AG08396 (cell line): ENCODE data around the gene FAXC.

Experiments used
- DNase-seq: peaks from one replicate; pipeline ENCODE4 v3.0.0; 2012; ENCODE audit warnings: low spot score, mixed read lengths

The FAXC gene

GRCh38 chr6:99349171-99350141 is at the start of gene FAXC:
FAXC (minus strand) TSS chr6:99349674; CDS start chr6:99349372, 302 bp downstream.
- peak; percentile 56 for DNase-seq

GRCh38 chr6:99397287-99397686 is 47.8 kb upstream of the FAXC start:
- DNase-seq = no peak

GRCh38 chr6:99393698-99394531 is 44.4 kb upstream of the FAXC start, which contains the start of gene COQ3:
COQ3 (minus strand) TSS chr6:99394195; CDS start chr6:99394179, 16 bp downstream.
- DNase-seq = peak; percentile 93

- DNase-seq = no peak
Observed at GRCh38 chr6:99393366-99393697, 43.9 kb upstream of the FAXC start.

GRCh38 chr6:99390896-99391295 is 41.4 kb upstream of the FAXC start:
- DNase-seq = no peak

- no peak for DNase-seq
Observed at GRCh38 chr6:99384507-99384906, 35.0 kb upstream of the FAXC start.

- DNase-seq = no peak
Observed at GRCh38 chr6:99378636-99379035, 29.2 kb upstream of the FAXC start.

- no peak for DNase-seq
Observed at GRCh38 chr6:99369533-99369932, 20.1 kb upstream of the FAXC start.

GRCh38 chr6:99366852-99367251 is 17.4 kb upstream of the FAXC start:
- DNase-seq = no peak

- DNase-seq = no peak
Observed at GRCh38 chr6:99364026-99364425, 14.6 kb upstream of the FAXC start.

- no peak for DNase-seq
Observed at GRCh38 chr6:99362678-99363268, 13.3 kb upstream of the FAXC start.

- no peak for DNase-seq
Observed at GRCh38 chr6:99359800-99360199, 10.3 kb upstream of the FAXC start.

GRCh38 chr6:99356641-99357040 is 7.2 kb upstream of the FAXC start:
- DNase-seq = no peak

- DNase-seq = no peak
Observed at GRCh38 chr6:99354983-99355382, 5.5 kb upstream of the FAXC start.

GRCh38 chr6:99353126-99353525 is 3.7 kb upstream of the FAXC start:
- no peak for DNase-seq

- DNase-seq = no peak
Observed at GRCh38 chr6:99350573-99350972, 1.1 kb upstream of the FAXC start.

- DNase-seq = no peak
Observed at GRCh38 chr6:99348288-99349170, 945 bp downstream of the FAXC start.

GRCh38 chr6:99347804-99348203 is 1.7 kb downstream of the FAXC start:
- DNase-seq = no peak

- DNase-seq = no peak
Observed at GRCh38 chr6:99346595-99346994, 2.9 kb downstream of the FAXC start.

GRCh38 chr6:99345164-99345563 is 4.3 kb downstream of the FAXC start:
- DNase-seq = no peak

- peak; percentile 36 for DNase-seq
Observed at GRCh38 chr6:99344289-99344688, 5.2 kb downstream of the FAXC start.
